ENCODE results near the gene SSU72.

GRCh38 chr1:1603671-1604373 lies 29.2 kb upstream of the SSU72 start:
- TF ChIP-seq POLR2A (IDR thresholded peaks at IDR 0.05), result no peak
- no peak for TF ChIP-seq CTCF (IDR thresholded peaks at IDR 0.05)
- TF ChIP-seq POLR2AphosphoS5 (IDR thresholded peaks at IDR 0.05), result no peak
- no peak for TF ChIP-seq EP300 (IDR thresholded peaks at IDR 0.05)

Data from stomach (tissue), 4 donors.